HEK293 (cell line): ENCODE results near the gene C1QTNF2.

Experiments
- GLIS1 ChIP-seq: fragments of 450-650 bp; formaldehyde crosslinking; IDR thresholded peaks from 2 replicates; pipeline ENCODE4 v1.5.1; 2016; ENCODE audit warnings: missing biosample characterization, missing genetic modification characterization
- HOXC10 ChIP-seq: sonication (generic); formaldehyde crosslinking; IDR thresholded peaks from 2 replicates; pipeline ENCODE4 v1.8.1; 2023; ENCODE audit warnings: mild to moderate bottlenecking, missing genetic modification reagents
- PRDM2 ChIP-seq: fragments of 450-650 bp; formaldehyde crosslinking; IDR thresholded peaks from 2 replicates; pipeline ENCODE4 v1.5.1; 2016; ENCODE audit warnings: missing biosample characterization, missing genetic modification characterization, borderline replicate concordance
- SCRT2 ChIP-seq: fragments of 450-650 bp; formaldehyde crosslinking; IDR thresholded peaks from 2 replicates; pipeline ENCODE4 v1.5.1; 2016; ENCODE audit warnings: missing biosample characterization, missing genetic modification characterization
- WT1 ChIP-seq: fragments of 450-650 bp; formaldehyde crosslinking; IDR thresholded peaks from 2 replicates; pipeline ENCODE4 v1.5.1; 2016; ENCODE audit warnings: missing biosample characterization, missing genetic modification characterization
- ZBTB1 ChIP-seq: fragments of 450-650 bp; formaldehyde crosslinking; IDR thresholded peaks from 2 replicates; pipeline ENCODE4 v1.5.1; 2016; ENCODE audit warnings: missing biosample characterization, missing genetic modification characterization
- ZBTB44 ChIP-seq: fragments of 450-650 bp; IDR thresholded peaks from 2 replicates; pipeline ENCODE4 v1.5.1; 2018; ENCODE audit warnings: missing biosample characterization, mild to moderate bottlenecking, missing genetic modification characterization
- ZFP69B ChIP-seq: fragments of 450-650 bp; formaldehyde crosslinking; IDR thresholded peaks from 2 replicates; pipeline ENCODE4 v1.5.1; 2016; ENCODE audit warnings: missing biosample characterization, missing genetic modification characterization
- ZNF146 ChIP-seq: fragments of 450-650 bp; formaldehyde crosslinking; IDR thresholded peaks from 2 replicates; pipeline ENCODE4 v1.5.1; 2016; ENCODE audit warnings: missing biosample characterization, missing genetic modification characterization
- ZNF18 ChIP-seq: fragments of 450-650 bp; formaldehyde crosslinking; IDR thresholded peaks from 2 replicates; pipeline ENCODE4 v1.5.1; 2016; ENCODE audit warnings: missing biosample characterization, missing genetic modification characterization
- ZNF184 ChIP-seq: fragments of 450-650 bp; IDR thresholded peaks from 2 replicates; pipeline ENCODE4 v1.5.1; 2018; ENCODE audit warnings: missing biosample characterization, mild to moderate bottlenecking, missing genetic modification characterization
- ZNF248 ChIP-seq: fragments of 450-650 bp; formaldehyde crosslinking; IDR thresholded peaks from 2 replicates; pipeline ENCODE4 v1.5.1; 2017; ENCODE audit warnings: missing biosample characterization, missing genetic modification characterization
- ZNF266 ChIP-seq: fragments of 450-650 bp; formaldehyde crosslinking; IDR thresholded peaks from 2 replicates; pipeline ENCODE4 v1.5.1; 2016; ENCODE audit warnings: missing biosample characterization, missing genetic modification characterization, low read depth
- ZNF280C ChIP-seq: fragments of 450-650 bp; formaldehyde crosslinking; IDR thresholded peaks from 2 replicates; pipeline ENCODE4 v1.5.1; 2016; ENCODE audit warnings: missing biosample characterization, missing genetic modification characterization
- ZNF394 ChIP-seq: fragments of 450-650 bp; formaldehyde crosslinking; IDR thresholded peaks from 2 replicates; pipeline ENCODE4 v1.5.1; 2016; ENCODE audit warnings: missing biosample characterization, missing genetic modification characterization, mild to moderate bottlenecking, moderate library complexity, borderline replicate concordance
- ZNF488 ChIP-seq: fragments of 450-650 bp; formaldehyde crosslinking; IDR thresholded peaks from 2 replicates; pipeline ENCODE4 v1.5.1; 2016; ENCODE audit warnings: missing biosample characterization, missing genetic modification characterization
- ZNF518A ChIP-seq: fragments of 450-650 bp; formaldehyde crosslinking; conservative IDR thresholded peaks from 2 replicates; pipeline ENCODE4 v1.5.1; 2016; ENCODE audit warnings: low read depth, missing biosample characterization, missing genetic modification characterization
- ZNF600 ChIP-seq: fragments of 450-650 bp; formaldehyde crosslinking; IDR thresholded peaks from 2 replicates; pipeline ENCODE4 v1.5.1; 2016; ENCODE audit warnings: missing biosample characterization, missing genetic modification characterization
- ZNF837 ChIP-seq: fragments of 450-650 bp; formaldehyde crosslinking; IDR thresholded peaks from 2 replicates; pipeline ENCODE4 v1.5.1; 2016; ENCODE audit warnings: missing biosample characterization, missing genetic modification characterization
- ZNF843 ChIP-seq: fragments of 450-650 bp; formaldehyde crosslinking; IDR thresholded peaks from 2 replicates; pipeline ENCODE4 v1.5.1; 2016; ENCODE audit warnings: missing biosample characterization, missing genetic modification characterization

The C1QTNF2 gene

GRCh38 chr5:160312134-160312959 lies 58.1 kb downstream of the C1QTNF2 start, which contains the start of gene CCNJL (continued):
- TF ChIP-seq ZNF184: no peak
- TF ChIP-seq SCRT2 (tag by site-specific recombination): peak; percentile 57; the same call in 1 of the 2 replicates
- no peak for TF ChIP-seq WT1 (tag by site-specific recombination)
- peak; percentile 17; the same call in 1 of the 2 replicates for TF ChIP-seq GLIS1 (tag by site-specific recombination)
- no peak for TF ChIP-seq ZNF248
- TF ChIP-seq ZNF600 (tag by site-specific recombination): peak; percentile 50; the same call in 1 of the 2 replicates
- no peak for TF ChIP-seq PRDM2
- no peak for TF ChIP-seq ZNF146 (tag by site-specific recombination)
- peak; percentile 38; the same call in 1 of the 2 replicates for TF ChIP-seq ZNF394 (tag by site-specific recombination)
- no peak for TF ChIP-seq ZNF280C
- no peak for TF ChIP-seq ZBTB1 (tag by site-specific recombination)
- no peak for TF ChIP-seq ZNF266 (tag by site-specific recombination)
- no peak for TF ChIP-seq ZNF18 (tag by site-specific recombination)
- TF ChIP-seq ZNF843 (tag by site-specific recombination): no peak
- TF ChIP-seq ZNF518A (tag by site-specific recombination): no peak
- peak; percentile 52; the same call in 1 of the 2 replicates for TF ChIP-seq ZFP69B (tag by site-specific recombination)
- TF ChIP-seq ZNF837 (tag by site-specific recombination): no peak
- no peak for TF ChIP-seq HOXC10
- no peak for TF ChIP-seq ZNF488 (tag by site-specific recombination)
- no peak for TF ChIP-seq ZBTB44 (tag by site-specific recombination)
